PC-3 (cell line): ENCODE data around the gene UROS.

Experiments used
- CTCF ChIP-seq: fragments of 300-600 bp; sonication (generic); conservative IDR thresholded peaks from 2 replicates; pipeline ENCODE4 v1.5.1; 2017; ENCODE audit warnings: antibody characterized with exemption, low read depth, mild to moderate bottlenecking, low read length
- EZH2 ChIP-seq: fragments of 300-600 bp; sonication (generic); IDR thresholded peaks from one replicate; pipeline ENCODE4 v1.6.1; 2017; ENCODE audit warnings: antibody characterized with exemption, mild to moderate bottlenecking, low read length; ENCODE audit not compliant: unreplicated experiment

GRCh38 chr10:125852487-125852886, 29.4 kb upstream of the UROS start:
- no peak for TF ChIP-seq CTCF
- no peak for TF ChIP-seq EZH2
